ENCODE measurements around the gene DMKN.

Gene DMKN

DNA sequence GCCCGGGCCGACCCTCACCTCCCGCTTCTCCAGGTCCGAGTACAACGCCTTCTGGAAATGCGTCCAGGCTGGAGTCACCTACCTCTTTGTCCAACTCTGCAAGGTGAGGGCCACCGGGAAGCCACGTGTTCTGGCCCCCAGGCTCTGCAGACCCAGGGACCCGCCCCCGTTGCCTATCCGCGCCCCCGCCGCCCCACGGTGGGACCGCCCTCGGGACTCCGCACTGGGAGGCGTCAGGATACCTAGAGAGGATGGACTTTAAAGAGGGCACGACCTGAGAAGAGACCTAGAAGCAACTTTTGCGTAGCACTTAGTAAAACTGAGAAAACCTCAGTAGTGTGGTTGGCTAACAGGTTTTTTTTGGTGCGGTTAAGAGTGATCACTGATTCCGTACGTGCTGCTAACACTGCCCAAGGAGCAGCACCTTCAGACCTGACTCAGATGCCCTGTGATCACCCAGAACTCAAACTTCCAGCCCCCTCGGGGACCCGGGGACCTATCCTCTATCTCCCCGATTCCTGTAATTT, 32.5 kb upstream of the DMKN start:
- H3K9me3 Mint-ChIP-seq, result no peaks in the 10 kb centered on the region
- peaks cover 1% of the 10 kb centered on the region for H3K27me3 Mint-ChIP-seq (ENCODE audit: low read depth, poor library complexity)
- H3K4me3 Mint-ChIP-seq, result peak overlapping the region; percentile 90
- TF ChIP-seq, protein P1, sequence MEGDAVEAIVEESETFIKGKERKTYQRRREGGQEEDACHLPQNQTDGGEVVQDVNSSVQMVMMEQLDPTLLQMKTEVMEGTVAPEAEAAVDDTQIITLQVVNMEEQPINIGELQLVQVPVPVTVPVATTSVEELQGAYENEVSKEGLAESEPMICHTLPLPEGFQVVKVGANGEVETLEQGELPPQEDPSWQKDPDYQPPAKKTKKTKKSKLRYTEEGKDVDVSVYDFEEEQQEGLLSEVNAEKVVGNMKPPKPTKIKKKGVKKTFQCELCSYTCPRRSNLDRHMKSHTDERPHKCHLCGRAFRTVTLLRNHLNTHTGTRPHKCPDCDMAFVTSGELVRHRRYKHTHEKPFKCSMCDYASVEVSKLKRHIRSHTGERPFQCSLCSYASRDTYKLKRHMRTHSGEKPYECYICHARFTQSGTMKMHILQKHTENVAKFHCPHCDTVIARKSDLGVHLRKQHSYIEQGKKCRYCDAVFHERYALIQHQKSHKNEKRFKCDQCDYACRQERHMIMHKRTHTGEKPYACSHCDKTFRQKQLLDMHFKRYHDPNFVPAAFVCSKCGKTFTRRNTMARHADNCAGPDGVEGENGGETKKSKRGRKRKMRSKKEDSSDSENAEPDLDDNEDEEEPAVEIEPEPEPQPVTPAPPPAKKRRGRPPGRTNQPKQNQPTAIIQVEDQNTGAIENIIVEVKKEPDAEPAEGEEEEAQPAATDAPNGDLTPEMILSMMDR (IDR thresholded peaks at IDR 0.05), result no peak
- peaks cover 37% of the 10 kb centered on the region for H3K4me1 Mint-ChIP-seq
- peak overlapping the region; percentile 73 for H3K27ac Mint-ChIP-seq
- peak; percentile 59 for DNase-seq
- H3K36me3 Mint-ChIP-seq (ENCODE audit: low read depth), result peaks cover 3% of the 10 kb centered on the region

DNA sequence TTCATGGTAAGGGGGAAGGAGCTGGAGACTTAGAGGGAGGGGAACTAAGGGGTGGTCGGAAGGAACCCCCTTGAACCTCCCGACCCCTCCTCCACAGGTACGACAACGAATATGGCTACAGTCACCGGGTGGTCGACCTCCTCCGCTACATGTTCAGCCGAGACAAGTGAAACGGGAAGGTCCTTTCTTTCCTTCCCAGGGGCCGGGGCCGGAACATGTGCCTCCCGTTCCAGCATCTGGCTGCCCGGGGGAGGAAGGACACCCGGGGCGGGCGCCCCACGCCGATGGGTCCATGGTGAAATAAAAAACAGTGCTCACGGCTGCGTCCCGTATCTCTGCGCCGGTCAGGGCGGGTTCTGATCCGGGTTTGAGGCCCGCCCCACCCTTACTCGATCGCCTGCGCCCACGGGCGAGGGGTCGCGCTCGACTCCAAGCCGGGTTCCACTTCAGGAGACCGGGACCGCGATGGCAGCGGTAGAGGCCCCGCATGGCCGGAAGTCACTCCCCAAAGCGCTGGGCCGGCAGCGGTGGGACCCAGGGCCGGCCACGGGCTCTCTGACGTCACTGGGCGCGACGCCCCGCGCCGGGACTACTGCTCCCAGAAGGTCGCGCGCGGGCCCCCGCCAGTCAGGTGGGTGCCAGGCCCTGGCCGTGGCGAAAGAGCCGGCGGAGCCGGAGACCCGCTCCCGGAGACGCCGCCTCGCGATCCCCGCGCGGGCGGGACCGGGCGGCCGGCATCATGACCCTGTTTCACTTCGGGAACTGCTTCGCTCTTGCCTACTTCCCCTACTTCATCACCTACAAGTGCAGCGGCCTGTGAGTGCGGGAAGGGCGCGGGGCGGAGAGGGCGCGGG, 31.8 kb upstream of the DMKN start, which contains the start of gene TMEM147:
Gene TMEM147 (plus strand): TSS at position 626 of the 854 bp plus-strand sequence. CDS start 114 bp downstream, at position 740.
- Mint-ChIP-seq H3K4me3 (peak within 1 kb of the TSS; percentile 95), H3K9me3 (no peaks in the 10 kb centered on the region), H3K36me3 (ENCODE audit: low read depth) (peaks cover 4% of the 10 kb centered on the region), H3K4me1 (peaks cover 37% of the 10 kb centered on the region), H3K27ac (peak within 1 kb of the TSS; percentile 73), H3K27me3 (ENCODE audit: low read depth, poor library complexity) (no peaks in the 10 kb centered on the region)
- DNase-seq, result peak; percentile 91
- TF ChIP-seq, protein P1 (IDR thresholded peaks at IDR 0.05), result no peak

DNA sequence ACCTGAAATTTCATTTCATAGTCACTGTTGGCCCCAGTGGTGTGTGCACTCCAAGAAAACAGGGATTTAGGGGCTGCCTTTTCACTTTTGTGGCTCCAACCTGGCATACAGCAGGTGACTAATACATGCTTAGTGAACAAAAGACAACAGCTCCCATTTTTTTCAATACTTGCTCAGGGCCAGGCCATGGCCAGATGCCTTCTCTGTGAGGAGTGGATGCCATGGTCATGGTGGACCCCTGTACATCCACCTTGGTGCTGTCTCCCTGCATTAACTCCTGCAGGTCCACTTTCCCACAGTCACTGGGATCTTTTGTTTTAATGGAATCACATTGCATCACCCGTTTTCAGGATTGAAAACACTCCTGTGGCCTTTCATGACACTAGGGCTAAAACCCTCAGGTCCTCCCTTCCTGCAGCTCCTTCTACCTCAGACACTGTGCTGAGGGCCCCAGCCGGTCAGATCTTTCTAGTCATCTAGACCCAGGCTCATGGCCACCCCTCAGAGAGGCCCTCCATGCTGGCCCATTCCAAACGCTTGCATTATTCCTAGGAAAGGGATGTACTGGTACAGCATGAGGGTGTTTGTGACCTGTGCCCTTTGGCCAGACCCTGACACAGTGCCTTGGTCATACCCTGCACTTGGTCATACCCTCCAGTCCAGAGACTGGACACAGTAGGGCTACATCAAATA, 30.8 kb upstream of the DMKN start:
- peaks cover 35% of the 10 kb centered on the region for H3K4me1 Mint-ChIP-seq
- H3K4me3 Mint-ChIP-seq, result peak overlapping the region; percentile 95
- no peaks in the 10 kb centered on the region for H3K9me3 Mint-ChIP-seq
- TF ChIP-seq, protein P1 (IDR thresholded peaks at IDR 0.05), result no peak
- H3K36me3 Mint-ChIP-seq (ENCODE audit: low read depth), result peaks cover 6% of the 10 kb centered on the region
- H3K27me3 Mint-ChIP-seq (ENCODE audit: low read depth, poor library complexity), result no peaks in the 10 kb centered on the region
- no peak for DNase-seq
- H3K27ac Mint-ChIP-seq, result peak overlapping the region; percentile 20

DNA sequence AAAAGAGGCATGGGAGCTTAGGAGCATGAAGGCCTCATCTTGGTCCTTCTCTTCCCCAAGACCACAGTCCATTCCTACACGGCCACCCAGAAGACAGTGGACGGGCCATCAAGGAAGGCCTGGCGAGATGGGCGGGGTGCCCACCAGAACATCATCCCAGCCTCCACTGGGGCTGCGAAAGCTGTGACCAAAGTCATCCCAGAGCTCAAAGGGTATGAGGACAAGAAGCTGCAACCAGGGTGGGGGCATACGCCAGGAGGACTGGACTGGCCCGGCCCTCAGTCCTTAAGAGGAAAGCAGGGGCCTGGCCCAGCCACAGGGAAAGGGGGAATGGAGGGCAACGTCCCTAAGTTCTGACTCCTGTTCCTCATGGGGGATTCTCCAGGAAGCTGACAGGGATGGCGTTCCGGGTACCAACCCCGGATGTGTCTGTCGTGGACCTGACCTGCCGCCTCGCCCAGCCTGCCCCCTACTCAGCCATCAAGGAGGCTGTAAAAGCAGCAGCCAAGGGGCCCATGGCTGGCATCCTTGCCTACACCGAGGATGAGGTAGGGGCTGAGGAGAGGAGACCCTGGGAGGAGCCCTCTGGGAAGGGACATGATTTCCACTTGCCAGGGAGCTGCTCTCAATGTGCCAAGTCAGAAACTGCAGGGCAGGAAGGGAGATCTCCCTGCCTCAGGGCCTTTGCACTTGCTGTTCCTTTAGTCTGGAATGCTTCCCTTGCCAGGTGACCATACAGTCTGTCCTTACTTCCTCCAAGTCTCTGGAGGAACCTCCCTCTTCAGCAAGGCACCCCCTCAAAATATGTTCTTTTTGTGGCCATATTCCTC, 30.0 kb upstream of the DMKN start:
- H3K4me1 Mint-ChIP-seq, result peaks cover 27% of the 10 kb centered on the region
- peak overlapping the region; percentile 32 for H3K4me3 Mint-ChIP-seq
- no peak for DNase-seq
- H3K27ac Mint-ChIP-seq, result no peak overlapping the region
- H3K27me3 Mint-ChIP-seq (ENCODE audit: low read depth, poor library complexity), result no peaks in the 10 kb centered on the region
- H3K36me3 Mint-ChIP-seq (ENCODE audit: low read depth), result peaks cover 6% of the 10 kb centered on the region
- TF ChIP-seq, protein P1 (IDR thresholded peaks at IDR 0.05), result no peak
- H3K9me3 Mint-ChIP-seq, result no peaks in the 10 kb centered on the region

DNA sequence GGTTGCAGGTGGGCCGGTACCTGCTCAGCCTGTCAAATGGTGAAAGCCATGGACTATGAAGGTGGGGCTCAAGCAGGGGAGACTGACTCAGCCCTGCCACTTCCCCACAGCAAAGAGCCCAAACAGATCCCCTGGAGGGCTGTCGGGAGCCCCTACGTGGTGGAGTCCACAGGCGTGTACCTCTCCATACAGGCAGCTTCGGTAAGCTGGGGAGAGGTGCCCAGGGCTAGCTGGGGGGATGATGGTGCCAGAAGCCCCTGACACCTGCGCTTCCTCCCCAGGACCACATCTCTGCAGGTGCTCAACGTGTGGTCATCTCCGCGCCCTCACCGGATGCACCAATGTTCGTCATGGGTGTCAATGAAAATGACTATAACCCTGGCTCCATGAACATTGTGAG, 28.8 kb upstream of the DMKN start:
- no peak for DNase-seq
- Mint-ChIP-seq H3K27me3 (ENCODE audit: low read depth, poor library complexity) (peaks cover 4% of the 10 kb centered on the region), H3K9me3 (no peaks in the 10 kb centered on the region), H3K4me1 (peaks cover 23% of the 10 kb centered on the region), H3K4me3 (no peak overlapping the region), H3K27ac (no peak overlapping the region), H3K36me3 (ENCODE audit: low read depth) (peaks cover 6% of the 10 kb centered on the region)
- TF ChIP-seq, protein P1 (IDR thresholded peaks at IDR 0.05), result no peak
